ENCODE data around the gene HIVEP3. TPM values are rescaled to one million over a fixed set of nuclear protein-coding genes. Genes with fewer than 3 reads are reported as not detected.

The HIVEP3 gene
- total RNA-seq, 2 experiments from 2014 or later = 18.6 to 20.4 TPM

GRCh38 chr1:41499591-41499990, 419.1 kb downstream of the HIVEP3 start:
- Mint-ChIP-seq H3K4me3 (no peak overlapping the region), H3K27me3 (peaks cover 11% of the 10 kb centered on the region), H3K9me3 (no peaks in the 10 kb centered on the region), H3K36me3 (ENCODE audit: low read depth) (no peaks in the 10 kb centered on the region), H3K27ac (no peak overlapping the region), H3K4me1 (ENCODE audit: low read depth) (peaks cover 6% of the 10 kb centered on the region)
- DNase-seq = no peak
- TF ChIP-seq CTCF (IDR thresholded peaks at IDR 0.05) = no peak
- CTCF ChIA-PET = interaction anchor here (1.0 to 1.2 kb wide), 2 partner anchors 12 to 17 kb away, joined by 3 to 6 read pairs; no protein-coding TSS in a partner anchor
- ATAC-seq = no peak
- POLR2A ChIA-PET = no interaction called here
- intact Hi-C loops (cut with micrococcal nuclease) = no loop called here

- intact Hi-C loops (cut with micrococcal nuclease) = no loop called here
- ChIA-PET CTCF (interaction anchor here (1.2 kb wide), 1 partner anchor 18 kb away, joined by 6 read pairs; no protein-coding TSS in a partner anchor), POLR2A (no interaction called here)
- TF ChIP-seq CTCF (IDR thresholded peaks at IDR 0.05) = no peak
- peaks cover 6% of the 10 kb centered on the region for H3K4me1 Mint-ChIP-seq (ENCODE audit: low read depth)
- no peaks in the 10 kb centered on the region for H3K36me3 Mint-ChIP-seq (ENCODE audit: low read depth)
- DNase-seq (no peak), ATAC-seq (no peak)
- H3K27me3 Mint-ChIP-seq = peaks cover 15% of the 10 kb centered on the region
- no peak overlapping the region for H3K27ac Mint-ChIP-seq
- H3K4me3 Mint-ChIP-seq = no peak overlapping the region
- no peaks in the 10 kb centered on the region for H3K9me3 Mint-ChIP-seq
These were observed 419.9 kb downstream of the HIVEP3 start for GRCh38 chr1:41498804-41499203.

GRCh38 chr1:41498391-41498790, 420.3 kb downstream of the HIVEP3 start:
- DNase-seq (no peak), ATAC-seq (no peak)
- intact Hi-C loops (cut with micrococcal nuclease) = no loop called here

GRCh38 chr1:41497461-41498030, 421.2 kb downstream of the HIVEP3 start:
- Mint-ChIP-seq H3K27me3 (peaks cover 15% of the 10 kb centered on the region), H3K36me3 (ENCODE audit: low read depth) (no peaks in the 10 kb centered on the region), H3K27ac (no peak overlapping the region), H3K4me3 (no peak overlapping the region), H3K4me1 (ENCODE audit: low read depth) (peaks cover 6% of the 10 kb centered on the region), H3K9me3 (no peaks in the 10 kb centered on the region)
- no peak for TF ChIP-seq CTCF (IDR thresholded peaks at IDR 0.05)
- intact Hi-C loops (cut with micrococcal nuclease) = no loop called here
- CTCF ChIA-PET = interaction anchor here (0.6 kb wide), 1 partner anchor 18 kb away, joined by 3 read pairs; no protein-coding TSS in a partner anchor
- DNase-seq (no peak), ATAC-seq (no peak)
- POLR2A ChIA-PET = no interaction called here

More at GRCh38 chr1:41498391-41498790, 420.3 kb downstream of the HIVEP3 start:
- ChIA-PET POLR2A (no interaction called here), CTCF (interaction anchor here (0.6 kb wide), 1 partner anchor 17 kb away, joined by 3 read pairs; no protein-coding TSS in a partner anchor)
- Mint-ChIP-seq H3K4me1 (ENCODE audit: low read depth) (peaks cover 6% of the 10 kb centered on the region), H3K4me3 (no peak overlapping the region), H3K36me3 (ENCODE audit: low read depth) (no peaks in the 10 kb centered on the region), H3K27me3 (peaks cover 15% of the 10 kb centered on the region), H3K27ac (no peak overlapping the region), H3K9me3 (no peaks in the 10 kb centered on the region)
- TF ChIP-seq CTCF (IDR thresholded peaks at IDR 0.05) = no peak

- ChIA-PET POLR2A (no interaction called here), CTCF (interaction anchor here (1.4 kb wide), 1 partner anchor 18 kb away, joined by 4 read pairs; no protein-coding TSS in a partner anchor)
- Mint-ChIP-seq H3K36me3 (ENCODE audit: low read depth) (no peaks in the 10 kb centered on the region), H3K4me1 (ENCODE audit: low read depth) (peaks cover 6% of the 10 kb centered on the region), H3K4me3 (no peak overlapping the region), H3K27me3 (peaks cover 15% of the 10 kb centered on the region), H3K27ac (no peak overlapping the region), H3K9me3 (no peaks in the 10 kb centered on the region)
- intact Hi-C loops (cut with micrococcal nuclease) = no loop called here
- no peak for TF ChIP-seq CTCF (IDR thresholded peaks at IDR 0.05)
- no peak for ATAC-seq
- DNase-seq = no peak
These were observed 421.7 kb downstream of the HIVEP3 start for GRCh38 chr1:41497056-41497440.
